DND-41 (cell line): ENCODE results near the gene WHRN.

Experiments used
- ATAC-seq: fragments of 200-7000 bp; cut with Tn5 transposase; 3 replicates; pipeline ENCODE4 v1.9.1; 2021; ENCODE audit warnings: low read depth; ENCODE audit not compliant: insufficient read depth
- DNase-seq: peaks from one replicate; pipeline ENCODE4 v3.0.0-alpha.2; 2020
- H2AFZ ChIP-seq: 2 replicates; pipeline ENCODE4 v1.6.0; 2012; ENCODE audit warnings: low read depth, low read length
- H3K27ac ChIP-seq: 2 replicates; pipeline ENCODE4 v1.5.1; 2012; ENCODE audit warnings: low read length, inconsistent platforms
- H3K27me3 ChIP-seq: fragments of 200-600 bp; sonication (generic); 2 replicates; pipeline ENCODE4 v1.6.0; 2012; ENCODE audit warnings: low read length, mild to moderate bottlenecking, inconsistent platforms; ENCODE audit not compliant: insufficient read depth, poor library complexity
- H3K36me3 ChIP-seq: 2 replicates; pipeline ENCODE4 v1.5.1; 2012; ENCODE audit warnings: low read length, inconsistent platforms; ENCODE audit not compliant: insufficient read depth
- H3K4me1 ChIP-seq: 2 replicates; pipeline ENCODE4 v1.5.1; 2012; ENCODE audit warnings: mild to moderate bottlenecking, low read length; ENCODE audit not compliant: insufficient read depth
- H3K4me2 ChIP-seq: 2 replicates; pipeline ENCODE4 v1.6.0; 2012; ENCODE audit warnings: mild to moderate bottlenecking, moderate library complexity, low read length, inconsistent platforms; ENCODE audit not compliant: insufficient read depth
- H3K4me3 ChIP-seq, 2 experiments: fragments of 200-600 bp in 1 of 2; shearing (Covaris generic) in 1 of 2; 2 replicates each; pipeline ENCODE4 v1.5.1; 2012 to 2016; ENCODE audit warnings: inconsistent platforms in 2 of 2, low read length in 2 of 2, mild to moderate bottlenecking in 2 of 2, low read depth in 1 of 2, moderate library complexity in 1 of 2
- H3K79me2 ChIP-seq: 2 replicates; pipeline ENCODE4 v1.6.0; 2012; ENCODE audit warnings: low read length, inconsistent platforms; ENCODE audit not compliant: insufficient read depth
- H3K9ac ChIP-seq: 2 replicates; pipeline ENCODE4 v1.6.0; 2012; ENCODE audit warnings: low read depth, mild to moderate bottlenecking, inconsistent platforms, low read length, moderate library complexity
- H3K9me3 ChIP-seq: 2 replicates; pipeline ENCODE4 v1.5.1; 2012; ENCODE audit warnings: low read length, moderate library complexity, mild to moderate bottlenecking, inconsistent platforms; ENCODE audit not compliant: insufficient read depth, severe bottlenecking
- H4K20me1 ChIP-seq: 2 replicates; pipeline ENCODE4 v1.6.0; 2012; ENCODE audit warnings: low read length; ENCODE audit not compliant: insufficient read depth
- EZH2 ChIP-seq: IDR thresholded peaks from 3 replicates; pipeline ENCODE4 v1.6.1; 2012; ENCODE audit warnings: borderline replicate concordance, low read depth, mild to moderate bottlenecking, moderate library complexity, low read length, inconsistent platforms; ENCODE audit not compliant: severe bottlenecking
- TF ChIP-seq, protein P1 (sequence below): IDR thresholded peaks from 2 replicates; pipeline ENCODE4 v1.5.1; 2012; ENCODE audit warnings: borderline replicate concordance, low read length, moderate library complexity, mild to moderate bottlenecking; ENCODE audit not compliant: poor library complexity, severe bottlenecking; ENCODE audit errors: extremely low read depth

Gene WHRN

DNA sequence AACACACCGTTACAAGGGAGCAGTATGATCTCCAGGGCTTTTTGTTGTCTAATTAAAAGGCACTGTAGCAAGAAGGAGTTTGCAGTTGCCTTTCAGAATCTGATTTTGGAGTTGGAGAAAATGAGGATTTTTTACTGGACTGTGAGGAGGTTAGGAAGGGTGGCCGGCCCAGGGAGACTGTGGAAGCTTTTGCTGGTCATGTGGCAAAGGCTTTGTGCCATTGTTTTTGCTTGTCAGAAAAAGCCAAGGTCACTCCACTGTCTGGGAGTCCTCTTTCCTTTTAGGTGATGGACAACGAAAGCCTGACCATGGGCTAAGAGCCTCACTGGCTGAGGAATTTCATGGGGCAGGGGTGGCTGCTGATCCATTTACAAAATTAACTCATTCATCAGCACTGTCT lies 10.3 kb upstream of the WHRN start:
- no peak for DNase-seq
- ATAC-seq: no peak
- no peaks in the 10 kb centered on the region for H4K20me1 ChIP-seq
- H3K79me2 ChIP-seq: no peaks in the 10 kb centered on the region
- H3K27me3 ChIP-seq: peaks cover 2% of the 10 kb centered on the region
- H3K4me2 ChIP-seq: no peak overlapping the region
- no peak for TF ChIP-seq EZH2
- TF ChIP-seq, protein P1, sequence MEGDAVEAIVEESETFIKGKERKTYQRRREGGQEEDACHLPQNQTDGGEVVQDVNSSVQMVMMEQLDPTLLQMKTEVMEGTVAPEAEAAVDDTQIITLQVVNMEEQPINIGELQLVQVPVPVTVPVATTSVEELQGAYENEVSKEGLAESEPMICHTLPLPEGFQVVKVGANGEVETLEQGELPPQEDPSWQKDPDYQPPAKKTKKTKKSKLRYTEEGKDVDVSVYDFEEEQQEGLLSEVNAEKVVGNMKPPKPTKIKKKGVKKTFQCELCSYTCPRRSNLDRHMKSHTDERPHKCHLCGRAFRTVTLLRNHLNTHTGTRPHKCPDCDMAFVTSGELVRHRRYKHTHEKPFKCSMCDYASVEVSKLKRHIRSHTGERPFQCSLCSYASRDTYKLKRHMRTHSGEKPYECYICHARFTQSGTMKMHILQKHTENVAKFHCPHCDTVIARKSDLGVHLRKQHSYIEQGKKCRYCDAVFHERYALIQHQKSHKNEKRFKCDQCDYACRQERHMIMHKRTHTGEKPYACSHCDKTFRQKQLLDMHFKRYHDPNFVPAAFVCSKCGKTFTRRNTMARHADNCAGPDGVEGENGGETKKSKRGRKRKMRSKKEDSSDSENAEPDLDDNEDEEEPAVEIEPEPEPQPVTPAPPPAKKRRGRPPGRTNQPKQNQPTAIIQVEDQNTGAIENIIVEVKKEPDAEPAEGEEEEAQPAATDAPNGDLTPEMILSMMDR: no peak
- H2AFZ ChIP-seq: no peak overlapping the region
- no peak overlapping the region for H3K27ac ChIP-seq
- H3K4me3 ChIP-seq: no peak overlapping the region
- no peaks in the 10 kb centered on the region for H3K4me1 ChIP-seq
- no peaks in the 10 kb centered on the region for H3K36me3 ChIP-seq
- H3K9ac ChIP-seq: no peak overlapping the region
- no peaks in the 10 kb centered on the region for H3K9me3 ChIP-seq

GRCh38 chr9:114513959-114514267 lies 8.6 kb upstream of the WHRN start:
- ATAC-seq: no peak
- Histone ChIP-seq H3K4me2 (no peak overlapping the region), H2AFZ (no peak overlapping the region)

GRCh38 chr9:114513055-114513958 lies 8.0 kb upstream of the WHRN start:
- DNase-seq (no peak), ATAC-seq (no peak)
- Histone ChIP-seq H2AFZ (no peak overlapping the region), H3K79me2 (no peaks in the 10 kb centered on the region), H3K4me2 (no peak overlapping the region), H3K27me3 (no peaks in the 10 kb centered on the region), H3K4me3 (no peak overlapping the region), H3K36me3 (no peaks in the 10 kb centered on the region), H4K20me1 (no peaks in the 10 kb centered on the region), H3K9ac (no peak overlapping the region), H3K27ac (no peak overlapping the region), H3K4me1 (no peaks in the 10 kb centered on the region), H3K9me3 (no peaks in the 10 kb centered on the region)
- no peak for TF ChIP-seq EZH2
- TF ChIP-seq, protein P1: no peak

More at GRCh38 chr9:114513959-114514267, 8.6 kb upstream of the WHRN start:
- no peak for DNase-seq
- Histone ChIP-seq H3K4me3 (no peak overlapping the region), H3K4me1 (no peaks in the 10 kb centered on the region), H4K20me1 (no peaks in the 10 kb centered on the region), H3K27me3 (no peaks in the 10 kb centered on the region), H3K9ac (no peak overlapping the region), H3K27ac (no peak overlapping the region), H3K79me2 (no peaks in the 10 kb centered on the region), H3K9me3 (no peaks in the 10 kb centered on the region), H3K36me3 (no peaks in the 10 kb centered on the region)
- TF ChIP-seq EZH2: no peak
- TF ChIP-seq, protein P1: no peak
